HG02642 (cell line): ENCODE data around the gene EPSTI1.
"Not testable (repeated sequence)": the region's sequence is repeated elsewhere in the genome, so short reads cannot be mapped to it uniquely, and the experiment has no call there.

ENCODE experiments used
- ATAC-seq: cut with Tn5 transposase; IDR thresholded peaks from one replicate; pipeline ENCODE4 v1.9.1; 2021; ENCODE audit warnings: mild to moderate bottlenecking; ENCODE audit not compliant: unreplicated experiment, poor library complexity

Gene EPSTI1

GRCh38 chr13:42864952-42865767, 126.9 kb downstream of the EPSTI1 start:
- no peak for ATAC-seq

GRCh38 chr13:42862370-42862769, 129.7 kb downstream of the EPSTI1 start:
- not testable (repeated sequence) for ATAC-seq

DNA sequence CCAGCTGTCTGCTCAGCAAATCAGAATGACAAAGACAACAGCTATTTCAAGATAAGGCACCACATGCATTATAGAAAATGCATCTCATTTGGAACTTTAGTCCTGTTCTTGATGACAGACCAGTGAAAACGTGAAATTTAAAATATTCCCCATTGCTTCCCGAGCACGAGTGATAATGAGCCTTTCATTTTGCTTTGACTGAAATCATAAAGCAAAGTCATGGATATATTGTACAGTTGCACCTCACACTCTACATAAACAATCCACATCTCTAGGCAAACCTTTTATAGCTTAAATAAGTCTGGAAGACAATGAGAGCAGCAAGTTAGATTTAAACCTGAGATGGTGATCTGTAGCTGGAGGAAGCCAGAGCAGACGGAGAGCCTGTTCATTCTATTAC, 131.6 kb downstream of the EPSTI1 start:
- no peak for ATAC-seq

DNA sequence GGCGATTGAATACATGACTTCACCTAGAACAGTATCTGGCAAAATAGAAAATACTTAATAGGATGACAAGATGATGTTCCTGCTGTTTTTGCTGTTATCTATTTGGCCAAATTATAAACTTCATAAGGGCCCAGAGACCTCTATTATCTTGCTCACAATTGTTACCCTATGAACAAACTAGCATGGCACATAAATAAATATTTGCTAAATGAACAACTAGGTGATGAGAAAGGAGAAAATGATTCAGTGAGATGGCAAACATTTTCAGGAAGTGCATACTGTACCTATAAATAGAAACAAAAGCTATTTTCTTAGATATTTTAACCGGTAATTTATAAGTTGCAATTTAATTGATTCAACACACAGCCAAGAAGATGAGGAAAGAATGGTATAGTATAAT, 132.3 kb downstream of the EPSTI1 start:
- ATAC-seq: no peak

DNA sequence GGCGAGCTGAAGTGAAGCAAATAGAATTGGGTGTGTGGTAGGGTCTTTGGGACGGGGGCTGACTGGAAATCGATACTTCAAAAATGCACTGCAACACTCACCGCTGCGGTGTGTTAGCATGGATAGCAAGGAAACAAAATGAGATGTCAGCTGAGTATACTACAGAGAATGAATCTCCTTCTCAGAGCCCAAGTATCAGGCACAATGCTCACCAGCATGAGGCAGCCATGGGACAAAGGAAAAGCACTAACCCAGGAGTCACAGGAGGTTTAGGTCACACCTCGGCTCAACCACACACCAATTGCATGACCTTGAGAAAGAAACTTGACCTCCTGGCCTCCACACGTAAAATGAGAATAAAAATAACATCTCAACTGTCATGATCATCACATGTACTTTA, 136.6 kb downstream of the EPSTI1 start:
- ATAC-seq: no peak

- no peak for ATAC-seq
Measured at GRCh38 chr13:42852136-42852535, 139.9 kb downstream of the EPSTI1 start.

DNA sequence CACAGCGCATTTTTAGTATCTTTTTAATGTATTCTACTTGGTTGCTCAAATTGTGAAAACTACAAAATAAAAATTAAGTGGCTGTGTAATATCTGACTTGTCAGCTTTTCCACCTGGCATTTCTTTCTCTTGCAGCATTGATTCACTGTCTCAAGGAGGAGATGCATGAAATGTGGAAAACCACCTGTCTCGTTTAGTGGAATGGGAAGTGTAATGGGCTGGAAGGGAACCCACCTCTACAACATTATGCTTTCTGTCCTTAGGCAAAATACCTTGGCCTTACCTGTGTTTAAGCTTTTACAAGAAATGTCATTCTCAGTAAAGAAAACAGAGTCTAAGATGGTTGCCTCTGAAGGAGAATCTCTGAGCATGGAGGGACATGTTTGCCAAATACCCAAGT, 142.8 kb downstream of the EPSTI1 start:
- ATAC-seq: no peak

DNA sequence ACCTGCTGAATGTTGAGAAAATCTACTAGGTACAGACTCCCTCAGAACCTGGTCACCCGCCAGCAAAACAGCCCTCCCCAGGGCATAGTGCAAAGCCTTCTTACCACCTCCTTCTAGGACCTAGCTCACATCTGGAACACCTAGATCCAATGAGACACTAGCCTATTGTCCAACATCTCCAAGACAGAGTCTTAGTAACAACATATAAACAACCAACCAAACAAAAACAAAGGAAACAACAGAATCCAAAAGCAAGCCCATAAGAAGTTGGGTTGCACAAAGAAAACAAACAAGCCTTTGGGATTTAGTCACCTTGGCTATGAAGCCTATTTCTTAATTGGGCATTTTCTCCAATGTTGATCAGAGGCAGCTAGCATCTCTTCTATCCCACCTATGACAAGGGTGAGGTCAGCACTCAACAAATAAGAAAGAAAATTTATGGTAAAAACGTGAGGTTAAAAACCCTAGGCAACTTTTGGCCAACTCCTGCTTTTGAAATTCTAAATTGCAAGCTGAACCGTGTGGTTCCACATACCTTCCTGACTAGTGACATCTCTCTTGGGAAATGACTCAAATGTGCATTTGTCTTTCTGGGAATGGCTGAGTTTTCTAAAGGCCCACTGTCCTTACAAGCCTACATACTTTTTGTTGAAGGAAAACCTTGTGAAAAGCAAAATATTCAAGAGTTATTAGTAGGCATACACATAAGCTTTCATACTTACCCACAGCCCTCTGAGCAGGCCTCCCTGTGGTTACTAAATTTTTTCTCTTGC, 144.0 kb downstream of the EPSTI1 start:
- ATAC-seq: no peak

DNA sequence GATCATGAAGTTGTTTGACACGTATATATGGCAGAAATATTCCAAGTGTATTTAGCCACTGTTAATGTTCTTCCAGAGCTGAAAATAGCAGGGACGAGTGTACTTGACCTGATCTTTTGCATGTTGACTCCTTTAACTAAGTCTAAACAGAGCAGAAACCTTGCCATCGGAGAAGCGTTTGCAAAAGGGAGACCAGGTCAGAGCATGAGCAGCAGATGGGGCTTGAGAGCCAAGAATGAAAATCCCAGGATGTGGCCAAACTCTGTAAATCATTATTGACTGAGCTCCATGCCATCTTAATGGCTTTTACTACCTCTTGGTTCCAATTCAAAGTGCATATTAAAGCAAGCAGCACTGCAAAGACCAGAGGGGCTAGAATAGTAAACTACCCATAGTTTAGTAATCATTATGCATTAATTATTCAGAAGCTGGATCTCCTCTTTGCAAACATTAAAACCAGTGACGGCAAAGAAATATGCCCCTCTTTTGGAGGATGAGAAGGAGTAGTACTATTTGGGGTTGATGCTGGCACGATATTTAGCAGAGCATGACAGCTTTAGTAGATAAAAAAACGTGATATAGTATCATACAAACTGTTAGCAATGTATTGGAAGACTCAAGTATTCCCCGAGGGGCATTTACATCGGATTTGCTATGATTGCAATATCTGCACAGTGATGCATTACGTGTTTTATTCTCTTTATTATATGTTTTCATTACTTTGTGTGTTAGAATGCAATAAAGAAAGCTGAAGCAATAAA, 154.9 kb downstream of the EPSTI1 start:
- no peak for ATAC-seq
